IMR-90 (cell line): Measurements from ENCODE around the gene PHKB. TPM values are rescaled to one million over a fixed set of nuclear protein-coding genes. Genes with fewer than 3 reads are reported as not detected.

Experiments
- ATAC-seq: fragments of 200-7000 bp; cut with Tn5 transposase; 2 replicates; pipeline ENCODE4 v1.9.1; 2020; ENCODE audit warnings: low read depth, mild to moderate bottlenecking, moderate library complexity
- BruUV-seq: library from RNA; stranded (reverse); fragments of 400-500 nt; replicated peaks from 2 replicates; lab custom pipeline; 2021; lab: Mats Ljungman, UMichigan
- CTCF ChIA-PET: fragments of 300-600 bp; formaldehyde crosslinking; extraction: SDS; loops from one replicate; lab custom pipeline; 2021; ENCODE audit warnings: antibody characterized with exemption; lab: Yijun Ruan, JAX
- POLR2A ChIA-PET: fragments of 300-600 bp; sonication (Branson Sonifier 250); formaldehyde crosslinking; loops from one replicate; lab custom pipeline; 2022; ENCODE audit warnings: antibody characterized with exemption; ENCODE audit not compliant: unreplicated experiment; lab: Charles Lee
- DNase-seq: peaks from one replicate; pipeline ENCODE4 v3.0.0; 2013
- H2AFZ ChIP-seq: replicated peaks from 2 replicates; pipeline ENCODE3; 2013; ENCODE audit warnings: low read length, mild to moderate bottlenecking; ENCODE audit not compliant: poor library complexity
- H2AK5ac ChIP-seq: 2 replicates; pipeline ENCODE4 v1.6.1; 2013; ENCODE audit warnings: low read depth, low read length, inconsistent platforms
- H2AK9ac ChIP-seq: replicated peaks from 2 replicates; pipeline ENCODE3; 2013; ENCODE audit warnings: mild to moderate bottlenecking, low read depth, low read length, moderate library complexity; ENCODE audit not compliant: poor library complexity
- H2BK120ac ChIP-seq: 2 replicates; pipeline ENCODE4 v1.6.1; 2013; ENCODE audit warnings: low read depth, low read length, inconsistent platforms
- H2BK15ac ChIP-seq: 3 replicates; pipeline ENCODE4 v1.6.1; 2013; ENCODE audit warnings: low read depth, low read length, inconsistent platforms
- H2BK20ac ChIP-seq: 2 replicates; pipeline ENCODE4 v1.6.1; 2013; ENCODE audit warnings: low read depth, mild to moderate bottlenecking, inconsistent platforms, low read length, moderate library complexity
- H2BK5ac ChIP-seq: 2 replicates; pipeline ENCODE4 v1.6.1; 2013; ENCODE audit warnings: mild to moderate bottlenecking, low read depth, low read length, inconsistent platforms; ENCODE audit not compliant: poor library complexity, severe bottlenecking
- H3K14ac ChIP-seq: replicated peaks from 2 replicates; pipeline ENCODE4 v1.6.1; 2013; ENCODE audit warnings: low read depth, low read length, inconsistent platforms
- H3K18ac ChIP-seq: 2 replicates; pipeline ENCODE4 v1.6.1; 2013; ENCODE audit warnings: low read depth, low read length, control low read depth
- H3K23ac ChIP-seq: 2 replicates; pipeline ENCODE4 v1.6.1; 2013; ENCODE audit warnings: low read depth, low read length, inconsistent platforms
- H3K27ac ChIP-seq: 2 replicates; pipeline ENCODE4 v1.5.1; 2013; ENCODE audit warnings: mild to moderate bottlenecking, control low read depth, low read length; ENCODE audit not compliant: insufficient read depth
- H3K27me3 ChIP-seq: 2 replicates; pipeline ENCODE4 v1.6.1; 2013; ENCODE audit warnings: low read length; ENCODE audit not compliant: control insufficient read depth, insufficient read depth
- H3K36me3 ChIP-seq: 2 replicates; pipeline ENCODE4 v1.6.1; 2013; ENCODE audit warnings: low read length, mixed read lengths; ENCODE audit not compliant: control insufficient read depth, insufficient read depth
- H3K4ac ChIP-seq: 2 replicates; pipeline ENCODE4 v1.6.1; 2013; ENCODE audit warnings: low read depth, low read length, inconsistent platforms
- H3K4me1 ChIP-seq: 2 replicates; pipeline ENCODE4 v1.6.1; 2013; ENCODE audit warnings: low read length, mixed read lengths; ENCODE audit not compliant: control insufficient read depth, insufficient read depth
- H3K4me2 ChIP-seq: 2 replicates; pipeline ENCODE4 v1.6.1; 2013; ENCODE audit warnings: low read depth, mild to moderate bottlenecking, control low read depth, low read length, moderate library complexity
- H3K4me3 ChIP-seq: 2 replicates; pipeline ENCODE4 v1.5.1; 2013; ENCODE audit warnings: low read depth, mild to moderate bottlenecking, control low read depth, low read length, moderate library complexity; ENCODE audit not compliant: insufficient read depth
- H3K56ac ChIP-seq: 2 replicates; pipeline ENCODE4 v1.6.1; 2013; ENCODE audit warnings: low read length, inconsistent platforms; ENCODE audit not compliant: insufficient read depth; ENCODE audit errors: extremely low read depth
- H3K79me1 ChIP-seq, 2 experiments: 2 replicates each; pipeline ENCODE4 v1.6.1; 2013; ENCODE audit warnings: low read length in 2 of 2, inconsistent platforms in 1 of 2, low read depth in 1 of 2
- H3K9ac ChIP-seq: 2 replicates; pipeline ENCODE4 v1.6.1; 2013; ENCODE audit warnings: low read depth, low read length, control low read depth
- H3K9me1 ChIP-seq: 2 replicates; pipeline ENCODE4 v1.6.1; 2013; ENCODE audit warnings: low read length, inconsistent platforms; ENCODE audit not compliant: insufficient read depth
- H3K9me3 ChIP-seq: 2 replicates; pipeline ENCODE4 v1.6.1; 2013; ENCODE audit warnings: low read length; ENCODE audit not compliant: control insufficient read depth, insufficient read depth
- H4K20me1 ChIP-seq: 2 replicates; pipeline ENCODE4 v1.6.1; 2013; ENCODE audit warnings: low read length, inconsistent platforms; ENCODE audit not compliant: insufficient read depth
- H4K5ac ChIP-seq: 2 replicates; pipeline ENCODE4 v1.6.1; 2013; ENCODE audit warnings: mild to moderate bottlenecking, low read depth, low read length, control low read depth
- H4K8ac ChIP-seq, 2 experiments: 2 replicates each; pipeline ENCODE4 v1.6.1; 2013; ENCODE audit warnings: low read depth in 2 of 2, low read length in 2 of 2, control low read depth in 1 of 2, inconsistent platforms in 1 of 2
- H4K91ac ChIP-seq: 2 replicates; pipeline ENCODE4 v1.6.1; 2013; ENCODE audit warnings: low read depth, low read length, inconsistent platforms; ENCODE audit not compliant: insufficient read depth
- BHLHE40 ChIP-seq: fragments of 150-350 bp; IDR thresholded peaks from 2 replicates; pipeline ENCODE4 v1.6.1; 2016; ENCODE audit warnings: mild to moderate bottlenecking, low read depth, low read length
- CEBPB ChIP-seq: IDR thresholded peaks from 2 replicates; pipeline ENCODE4 v1.6.1; 2012; ENCODE audit warnings: low read depth, low read length, improper control_type of control experiment
- CHD1 ChIP-seq: IDR thresholded peaks from 2 replicates; pipeline ENCODE4 v1.6.1; 2012; ENCODE audit warnings: low read depth, low read length, improper control_type of control experiment
- CTCF ChIP-seq: conservative IDR thresholded peaks from 2 replicates; pipeline ENCODE4 v1.5.1; 2012; ENCODE audit warnings: mild to moderate bottlenecking, low read depth, low read length, improper control_type of control experiment
- ELK1 ChIP-seq: fragments of 150-350 bp; IDR thresholded peaks from 2 replicates; pipeline ENCODE4 v1.6.1; 2016; ENCODE audit warnings: low read depth, mild to moderate bottlenecking, low read length, moderate library complexity, borderline replicate concordance
- FOS ChIP-seq: fragments of 150-350 bp; IDR thresholded peaks from 2 replicates; pipeline ENCODE4 v1.6.1; 2016; ENCODE audit warnings: low read depth, low read length
- MAFK ChIP-seq: IDR thresholded peaks from 2 replicates; pipeline ENCODE4 v1.6.1; 2012; ENCODE audit warnings: low read depth, low read length, improper control_type of control experiment
- MAZ ChIP-seq: IDR thresholded peaks from 2 replicates; pipeline ENCODE4 v1.6.1; 2012; ENCODE audit warnings: low read depth, mild to moderate bottlenecking, low read length, improper control_type of control experiment, moderate library complexity, borderline replicate concordance
- MXI1 ChIP-seq: IDR thresholded peaks from 2 replicates; pipeline ENCODE4 v1.6.1; 2012; ENCODE audit warnings: low read depth, mild to moderate bottlenecking, low read length, moderate library complexity, borderline replicate concordance
- NFE2L2 ChIP-seq: fragments of 150-350 bp; IDR thresholded peaks from 2 replicates; pipeline ENCODE4 v1.6.1; 2016; ENCODE audit warnings: low read depth, mild to moderate bottlenecking, low read length
- POLR2A ChIP-seq: IDR thresholded peaks from 2 replicates; pipeline ENCODE4 v1.6.1; 2012; ENCODE audit warnings: mild to moderate bottlenecking, low read depth, low read length
- RAD21 ChIP-seq: IDR thresholded peaks from 2 replicates; pipeline ENCODE4 v1.6.1; 2012; ENCODE audit warnings: low read length, improper control_type of control experiment
- RCOR1 ChIP-seq: IDR thresholded peaks from 2 replicates; pipeline ENCODE4 v1.6.1; 2012; ENCODE audit warnings: mild to moderate bottlenecking, low read length, improper control_type of control experiment; ENCODE audit not compliant: insufficient replicate concordance
- RFX5 ChIP-seq: IDR thresholded peaks from 2 replicates; pipeline ENCODE4 v1.8.0; 2012; ENCODE audit warnings: low read depth, mild to moderate bottlenecking, low read length, moderate library complexity
- SMC3 ChIP-seq: fragments of 150-350 bp; IDR thresholded peaks from 2 replicates; pipeline ENCODE4 v1.6.1; 2016; ENCODE audit warnings: low read depth, mild to moderate bottlenecking, antibody characterized with exemption, low read length, moderate library complexity
- USF2 ChIP-seq: fragments of 150-350 bp; IDR thresholded peaks from 2 replicates; pipeline ENCODE4 v1.6.1; 2017; ENCODE audit warnings: mild to moderate bottlenecking, antibody characterized with exemption, low read length, low read depth
- WGBS, 2 experiments: methylation state at CpG; one replicate each; pipeline versions ENCODE4 v1.1.5 to v1.1.7; 2013; ENCODE audit warnings: missing lambda C conversion rate in 2 of 2; ENCODE audit not compliant: insufficient read length in 1 of 2; ENCODE audit errors: extremely low coverage in 2 of 2; 5-methylcytosine and 5-hydroxymethylcytosine counted together
- dilution Hi-C: fragments of 300-500 bp; cut with HindIII; formaldehyde crosslinking; loops from one replicate; pipeline ENCODE4 v1.14.3; 2018; ENCODE audit warnings: low sequenced_read_pairs; ENCODE audit not compliant: unreplicated experiment
- in situ Hi-C: fragments of 300-500 bp; cut with MboI; formaldehyde crosslinking; loops from 3 replicates; pipeline ENCODE4 v1.14.3; 2019; ENCODE audit warnings: low sequenced_read_pairs, inconsistent platforms, mixed read lengths
- intact Hi-C: fragments of 100-400 bp; cut with micrococcal nuclease; formaldehyde crosslinking; loops from 2 replicates; pipeline ENCODE4 v1.10.0; 2022
- polyA plus RNA-seq, 3 experiments: library from polyadenylated mRNA; depleted of rRNA; stranded (reverse); fragments of >200 nt; gene quantifications; 2 replicates each; pipeline ENCODE4 v1.2.3, GENCODE V29; 2012; ENCODE audit warnings: low replicate concordance in 1 of 3
- total RNA-seq: library from RNA; depleted of rRNA; stranded (reverse); fragments of >200 nt; gene quantifications from 2 replicates; pipeline ENCODE4 v1.2.3, GENCODE V29; 2012

Gene PHKB
- total and polyA plus RNA-seq, 2 of the 4 experiments (the other 2 are of a cell fraction), result 24.2 to 58.6 TPM

- no peak overlapping the region for H3K14ac ChIP-seq
- peaks cover 29 to 35% of the 10 kb centered on the region in 2 experiments for H3K79me1 ChIP-seq
- no peak overlapping the region for H2BK15ac ChIP-seq
- DNase-seq (no peak), ATAC-seq (no peak)
- no peaks in the 10 kb centered on the region for H4K20me1 ChIP-seq
- H3K27ac ChIP-seq, result no peak overlapping the region
- POLR2A ChIA-PET, result no interaction called here
- H3K27me3 ChIP-seq, result no peaks in the 10 kb centered on the region
- H3K4me3 ChIP-seq, result no peak overlapping the region
- no peak overlapping the region for H4K5ac ChIP-seq
- H3K9me1 ChIP-seq, result no peaks in the 10 kb centered on the region
- H2AFZ ChIP-seq, result no peak overlapping the region
- intact Hi-C loops (no loop called here), dilution Hi-C loops (no loop called here), in situ Hi-C loops (no loop called here)
- CTCF ChIA-PET, result no interaction called here
- H2BK120ac ChIP-seq, result no peak overlapping the region
- H4K8ac ChIP-seq, result no peak overlapping the region
- no peak overlapping the region for H3K4ac ChIP-seq
- H2AK9ac ChIP-seq, result no peak overlapping the region
- no peak overlapping the region for H3K23ac ChIP-seq
- no peak overlapping the region for H2BK5ac ChIP-seq
- no peak overlapping the region for H3K9ac ChIP-seq
- no peak overlapping the region for H2BK20ac ChIP-seq
- no peak overlapping the region for H4K91ac ChIP-seq
- TF ChIP-seq RCOR1, result no peak
- TF ChIP-seq RFX5, result no peak
- no peak for TF ChIP-seq BHLHE40
- no peak for TF ChIP-seq USF2
- no peak for TF ChIP-seq MXI1
- TF ChIP-seq FOS, result no peak
- no peak for TF ChIP-seq ELK1
- no peak for TF ChIP-seq POLR2A
- no peak for TF ChIP-seq CHD1
- TF ChIP-seq CTCF, result no peak
- TF ChIP-seq RAD21, result no peak
- no peak for TF ChIP-seq NFE2L2
- TF ChIP-seq SMC3, result no peak
- TF ChIP-seq MAZ, result no peak
- no peak for TF ChIP-seq CEBPB
- no peak for TF ChIP-seq MAFK
- H3K4me1 ChIP-seq, result 0 out of 2 replicates have a peak, but pooled peaks cover 2% of the 10 kb centered on the region
- 0 out of 2 replicates have a peak, but pooled peaks cover 1% of the 10 kb centered on the region for H3K36me3 ChIP-seq
- BruUV-seq, result no TSS peak
- no peak overlapping the region for H3K4me2 ChIP-seq
- H2AK5ac ChIP-seq, result no peak overlapping the region
- H3K56ac ChIP-seq, result no peak overlapping the region
- no CpG with 5 or more reads among the region's 2 CpGs for WGBS, 2 experiments
- no peaks in the 10 kb centered on the region for H3K9me3 ChIP-seq
- H3K18ac ChIP-seq, result no peak overlapping the region
Observed at GRCh38 chr16:47483616-47484015, 22.5 kb downstream of the PHKB start.
